SU-DHL-6 (cell line): ENCODE measurements around the gene FUT8.

Source experiments
- H2AFZ ChIP-seq: fragments of 200-600 bp; sonication (generic); 2 replicates; pipeline ENCODE4 v1.6.1; 2014; ENCODE audit warnings: low read depth, mild to moderate bottlenecking, moderate library complexity, mixed read lengths, antibody characterized with exemption, low read length; ENCODE audit not compliant: severe bottlenecking
- H3F3A ChIP-seq: fragments of 200-600 bp; shearing (Covaris generic); 2 replicates; pipeline ENCODE4 v1.6.0; 2016; ENCODE audit warnings: antibody characterized with exemption, mild to moderate bottlenecking; ENCODE audit not compliant: insufficient read depth
- H3K27ac ChIP-seq: fragments of 200-600 bp; sonication (generic); 2 replicates; pipeline ENCODE4 v1.5.1; 2016; ENCODE audit warnings: low read depth, mild to moderate bottlenecking, low read length, moderate library complexity, mixed read lengths
- H3K27me3 ChIP-seq: fragments of 200-600 bp; sonication (generic), shearing (Covaris generic); 2 replicates; pipeline ENCODE4 v1.6.0; 2014; ENCODE audit warnings: mild to moderate bottlenecking, low read length
- H3K36me3 ChIP-seq: fragments of 200-600 bp; sonication (generic); 2 replicates; pipeline ENCODE4 v1.6.1; 2014; ENCODE audit warnings: mild to moderate bottlenecking, low read length, mixed read lengths
- H3K4me2 ChIP-seq: fragments of 300-600, 200-600 bp; shearing (Covaris generic), sonication (generic); 2 replicates; pipeline ENCODE4 v1.6.0; 2014; ENCODE audit warnings: low read length, low read depth, mild to moderate bottlenecking; ENCODE audit not compliant: poor library complexity, severe bottlenecking
- H3K4me3 ChIP-seq: fragments of 200-600 bp; sonication (generic); 2 replicates; pipeline ENCODE4 v1.5.1; 2014; ENCODE audit warnings: antibody characterized with exemption, low read length, mild to moderate bottlenecking, mixed read lengths; ENCODE audit not compliant: insufficient read depth, poor library complexity, severe bottlenecking
- H3K79me2 ChIP-seq: fragments of 200-600 bp; sonication (generic); 2 replicates; pipeline ENCODE4 v1.6.1; 2014; ENCODE audit warnings: mild to moderate bottlenecking, low read length, moderate library complexity; ENCODE audit not compliant: insufficient read depth
- H3K9ac ChIP-seq: fragments of 200-600 bp; sonication (generic); 2 replicates; pipeline ENCODE4 v1.7.0; 2014; ENCODE audit warnings: mild to moderate bottlenecking, low read length
- H3K9me2 ChIP-seq: fragments of 200-600 bp; sonication (generic); replicated peaks from 2 replicates; pipeline ENCODE4 v1.6.1; 2014; ENCODE audit warnings: low read length; ENCODE audit not compliant: insufficient read depth
- H3K9me3 ChIP-seq: fragments of 200-600 bp; sonication (generic); 2 replicates; pipeline ENCODE4 v1.6.1; 2014; ENCODE audit warnings: low read length, mixed read lengths; ENCODE audit not compliant: insufficient read depth
- H4K20me1 ChIP-seq: fragments of 200-600 bp; sonication (generic); 2 replicates; pipeline ENCODE4 v1.6.1; 2014; ENCODE audit warnings: low read depth, mild to moderate bottlenecking, antibody characterized with exemption, low read length, moderate library complexity, mixed read lengths
- EZH2phosphoT487 ChIP-seq: fragments of 200-600 bp; sonication (generic), shearing (Covaris generic); conservative IDR thresholded peaks from 2 replicates; pipeline ENCODE4 v1.6.1; 2018; ENCODE audit warnings: mild to moderate bottlenecking, antibody characterized with exemption, low read length, moderate library complexity, mixed read lengths
- TF ChIP-seq, protein P1 (sequence below): fragments of 200-600 bp; sonication (generic); IDR thresholded peaks from one replicate; pipeline ENCODE4 v1.5.1; 2017; ENCODE audit warnings: antibody characterized with exemption, mild to moderate bottlenecking, low read length, moderate library complexity; ENCODE audit not compliant: insufficient read depth, poor library complexity, severe bottlenecking

The FUT8 gene

GRCh38 chr14:65403231-65403630 is 9.3 kb upstream of the FUT8 start:
- Histone ChIP-seq H3K9me3 (no peaks in the 10 kb centered on the region), H4K20me1 (no peaks in the 10 kb centered on the region), H2AFZ (no peak overlapping the region), H3K27me3 (no peaks in the 10 kb centered on the region), H3K27ac (no peak overlapping the region), H3K4me3 (no peak overlapping the region), H3K79me2 (no peaks in the 10 kb centered on the region), H3K36me3 (no peaks in the 10 kb centered on the region), H3K9ac (no peak overlapping the region), H3K9me2 (no peaks in the 10 kb centered on the region), H3K4me2 (no peak overlapping the region), H3F3A (no peaks in the 10 kb centered on the region)
- TF ChIP-seq, protein P1, sequence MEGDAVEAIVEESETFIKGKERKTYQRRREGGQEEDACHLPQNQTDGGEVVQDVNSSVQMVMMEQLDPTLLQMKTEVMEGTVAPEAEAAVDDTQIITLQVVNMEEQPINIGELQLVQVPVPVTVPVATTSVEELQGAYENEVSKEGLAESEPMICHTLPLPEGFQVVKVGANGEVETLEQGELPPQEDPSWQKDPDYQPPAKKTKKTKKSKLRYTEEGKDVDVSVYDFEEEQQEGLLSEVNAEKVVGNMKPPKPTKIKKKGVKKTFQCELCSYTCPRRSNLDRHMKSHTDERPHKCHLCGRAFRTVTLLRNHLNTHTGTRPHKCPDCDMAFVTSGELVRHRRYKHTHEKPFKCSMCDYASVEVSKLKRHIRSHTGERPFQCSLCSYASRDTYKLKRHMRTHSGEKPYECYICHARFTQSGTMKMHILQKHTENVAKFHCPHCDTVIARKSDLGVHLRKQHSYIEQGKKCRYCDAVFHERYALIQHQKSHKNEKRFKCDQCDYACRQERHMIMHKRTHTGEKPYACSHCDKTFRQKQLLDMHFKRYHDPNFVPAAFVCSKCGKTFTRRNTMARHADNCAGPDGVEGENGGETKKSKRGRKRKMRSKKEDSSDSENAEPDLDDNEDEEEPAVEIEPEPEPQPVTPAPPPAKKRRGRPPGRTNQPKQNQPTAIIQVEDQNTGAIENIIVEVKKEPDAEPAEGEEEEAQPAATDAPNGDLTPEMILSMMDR, result no peak
- no peak for TF ChIP-seq EZH2phosphoT487

DNA sequence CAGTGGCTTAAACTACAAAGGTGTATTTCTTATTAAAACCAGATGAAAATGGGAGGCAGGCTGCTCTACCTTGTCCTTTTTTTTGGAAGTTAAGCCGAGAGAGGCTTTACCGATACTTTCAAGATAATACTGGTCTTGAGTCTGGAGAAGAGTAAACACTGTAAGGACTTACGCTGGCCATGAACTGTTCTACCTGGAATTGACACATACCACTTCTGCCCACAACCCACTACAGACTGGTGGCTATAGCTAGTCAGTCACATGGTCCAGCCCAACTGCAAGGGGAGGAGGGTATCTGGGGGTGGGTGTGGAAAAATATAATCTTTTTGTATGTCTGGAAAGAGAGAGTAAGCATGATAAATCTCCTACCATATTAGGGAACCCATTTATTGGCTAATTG is 4.4 kb upstream of the FUT8 start:
- H3K36me3 ChIP-seq, result no peaks in the 10 kb centered on the region

DNA sequence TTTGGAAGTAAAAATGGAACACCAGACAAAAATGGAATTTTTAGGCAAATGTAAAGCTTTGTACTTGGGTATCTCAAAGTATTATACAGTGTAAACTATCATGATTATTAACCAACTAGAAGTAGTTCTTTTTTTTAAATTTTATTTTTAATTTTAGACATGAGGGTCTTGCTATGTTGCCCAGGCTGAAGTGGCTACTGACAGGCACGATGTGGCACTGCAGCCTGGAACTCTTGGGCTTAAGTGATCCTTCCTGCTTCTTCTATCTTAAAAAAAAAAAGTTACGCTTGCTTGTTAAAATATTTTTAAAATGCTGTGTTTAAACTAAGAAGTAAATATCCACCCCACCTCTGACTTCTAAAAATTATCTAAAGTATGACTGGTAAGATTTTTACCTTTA is 1.9 kb upstream of the FUT8 start:
- H3K4me3 ChIP-seq, result peak overlapping the region; percentile 99
- H3K9me3 ChIP-seq, result no peaks in the 10 kb centered on the region
- H3K9ac ChIP-seq, result peak overlapping the region; percentile 98; the same call in 1 of the 2 replicates
- no peaks in the 10 kb centered on the region for H3K9me2 ChIP-seq
- peaks cover 28% of the 10 kb centered on the region for H3K79me2 ChIP-seq
- peaks cover 11% of the 10 kb centered on the region; the same call in 1 of the 2 replicates for H3F3A ChIP-seq
- no peaks in the 10 kb centered on the region for H3K36me3 ChIP-seq
- H3K4me2 ChIP-seq, result peak overlapping the region; percentile 86
- no peak overlapping the region for H2AFZ ChIP-seq
- H3K27me3 ChIP-seq, result no peaks in the 10 kb centered on the region
- H3K27ac ChIP-seq, result no peak overlapping the region
- 0 out of 2 replicates have a peak, but pooled peaks cover 7% of the 10 kb centered on the region for H4K20me1 ChIP-seq
- no peak for TF ChIP-seq EZH2phosphoT487

More for the DNA sequence above, 4.4 kb upstream of the FUT8 start:
- Histone ChIP-seq H3K9me2 (no peaks in the 10 kb centered on the region), H2AFZ (no peak overlapping the region), H3F3A (no peaks in the 10 kb centered on the region), H3K9me3 (no peaks in the 10 kb centered on the region), H3K27ac (no peak overlapping the region), H3K9ac (no peak overlapping the region), H3K79me2 (peaks cover 3% of the 10 kb centered on the region), H4K20me1 (no peaks in the 10 kb centered on the region), H3K4me2 (no peak overlapping the region), H3K4me3 (no peak overlapping the region), H3K27me3 (no peaks in the 10 kb centered on the region)
- TF ChIP-seq, protein P1, result no peak
- TF ChIP-seq EZH2phosphoT487, result no peak

DNA sequence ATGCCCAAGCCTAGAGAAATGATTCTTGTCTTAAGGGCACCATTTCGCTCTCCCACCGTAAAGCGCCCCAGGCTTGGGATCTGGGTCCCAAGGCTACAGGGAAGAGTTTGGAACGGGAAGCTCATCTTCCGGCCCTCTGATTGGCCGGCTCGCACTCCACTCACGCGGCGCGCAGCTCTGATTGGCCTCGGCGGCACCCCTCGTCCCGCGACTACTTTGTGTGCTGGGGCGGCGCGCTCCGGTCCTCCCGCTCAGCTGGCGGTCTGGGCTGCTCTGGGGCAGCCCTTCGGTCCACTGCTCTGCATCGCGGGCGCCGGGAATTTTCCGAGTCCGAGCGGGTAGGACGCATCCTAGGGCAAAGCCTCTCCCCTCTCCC is 886 bp upstream of the FUT8 start:
- H3K36me3 ChIP-seq, result no peaks in the 10 kb centered on the region
- peak overlapping the region; percentile 99 for H3K4me3 ChIP-seq
- H3K9me2 ChIP-seq, result no peaks in the 10 kb centered on the region
- H3K27me3 ChIP-seq, result no peaks in the 10 kb centered on the region
- H3K9me3 ChIP-seq, result no peaks in the 10 kb centered on the region
- H3K27ac ChIP-seq, result peak overlapping the region; percentile 87
- H3K79me2 ChIP-seq, result peaks cover 38% of the 10 kb centered on the region
- TF ChIP-seq EZH2phosphoT487, result no peak
- H3K9ac ChIP-seq, result peak overlapping the region; percentile 98
- H2AFZ ChIP-seq, result peak overlapping the region; percentile 98
- peak overlapping the region; percentile 86 for H3K4me2 ChIP-seq
- peaks cover 11% of the 10 kb centered on the region; the same call in 1 of the 2 replicates for H3F3A ChIP-seq
- 0 out of 2 replicates have a peak, but pooled peaks cover 10% of the 10 kb centered on the region for H4K20me1 ChIP-seq
